HepG2 (cell line): Measurements from ENCODE around the gene HES3.
"Not testable (repeated sequence)": the region's sequence is repeated elsewhere in the genome, so short reads cannot be mapped to it uniquely, and the experiment has no call there.

ENCODE experiments used
- BHLHE40 ChIP-seq: IDR thresholded peaks from 2 replicates; pipeline ENCODE4 v1.6.1; 2011; ENCODE audit warnings: low read length, improper control_type of control experiment
- TF ChIP-seq, protein P1 (sequence below): IDR thresholded peaks from 2 replicates; pipeline ENCODE4 v1.6.1; 2016; ENCODE audit warnings: low read depth

DNA sequence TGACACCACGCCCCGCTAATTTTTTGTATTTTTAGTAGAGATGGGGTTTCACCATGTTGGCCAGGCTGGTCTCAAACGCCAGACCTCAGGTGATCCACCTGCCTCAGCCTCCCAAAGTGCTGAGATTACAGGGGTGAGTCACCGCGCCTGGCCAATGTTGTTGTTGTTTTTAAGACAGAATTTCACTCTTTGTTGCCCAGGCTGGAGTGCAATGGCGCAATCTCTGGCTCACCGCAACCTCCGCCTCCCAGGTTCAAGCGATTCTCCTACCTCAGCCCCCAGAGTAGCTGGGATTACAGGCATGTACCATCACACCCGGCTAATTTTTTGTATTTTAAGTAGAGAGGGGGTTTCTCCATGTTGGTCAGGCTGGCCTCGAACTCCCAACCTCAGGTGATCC, 24.3 kb upstream of the HES3 start:
- TF ChIP-seq BHLHE40: not testable (repeated sequence)
- TF ChIP-seq, protein P1, sequence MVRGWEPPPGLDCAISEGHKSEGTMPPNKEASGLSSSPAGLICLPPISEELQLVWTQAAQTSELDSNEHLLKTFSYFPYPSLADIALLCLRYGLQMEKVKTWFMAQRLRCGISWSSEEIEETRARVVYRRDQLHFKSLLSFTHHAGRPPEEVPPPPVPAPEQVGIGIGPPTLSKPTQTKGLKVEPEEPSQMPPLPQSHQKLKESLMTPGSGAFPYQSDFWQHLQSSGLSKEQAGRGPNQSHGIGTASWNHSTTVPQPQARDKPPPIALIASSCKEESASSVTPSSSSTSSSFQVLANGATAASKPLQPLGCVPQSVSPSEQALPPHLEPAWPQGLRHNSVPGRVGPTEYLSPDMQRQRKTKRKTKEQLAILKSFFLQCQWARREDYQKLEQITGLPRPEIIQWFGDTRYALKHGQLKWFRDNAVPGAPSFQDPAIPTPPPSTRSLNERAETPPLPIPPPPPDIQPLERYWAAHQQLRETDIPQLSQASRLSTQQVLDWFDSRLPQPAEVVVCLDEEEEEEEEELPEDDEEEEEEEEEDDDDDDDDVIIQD (CRISPR knock-in tag): not testable (repeated sequence)
